Lower leg skin (tissue), 4 donors: ENCODE measurements around the gene ARL14. TPM values are rescaled to one million over a fixed set of nuclear protein-coding genes. Genes with fewer than 3 reads are reported as not detected.

Source experiments
- DNase-seq, 2 donors: peaks; one replicate each; pipeline ENCODE4 v3.0.0-alpha.2; 2019; ENCODE audit warnings: low spot score in 2 of 2
- H3K4me3 ChIP-seq: fragments of 200-600 bp; sonication (generic); 2 replicates; pipeline ENCODE4 v1.5.1; 2017; ENCODE audit warnings: mild to moderate bottlenecking, low read depth; ENCODE audit not compliant: poor library complexity, severe bottlenecking
- POLR2A ChIP-seq, 2 donors: fragments of 450-650 bp; IDR thresholded peaks; one replicate each; pipeline ENCODE4 v1.6.1; 2016 to 2017; ENCODE audit warnings: antibody characterized with exemption in 2 of 2, mild to moderate bottlenecking in 1 of 2, moderate library complexity in 1 of 2
- WGBS, 2 donors: methylation state at CpG; one replicate each; pipeline ENCODE4 v1.1.5; 2018; 5-methylcytosine and 5-hydroxymethylcytosine counted together
- intact Hi-C: fragments of 100-400 bp; cut with DNase I; formaldehyde crosslinking; loops from one replicate; pipeline ENCODE4 v1.15.0; 2023; ENCODE audit warnings: low total_unique reads
- total RNA-seq, 4 donors: library from RNA; depleted of rRNA; stranded (reverse); fragments of >200 nt; gene quantifications; one replicate each; pipeline ENCODE4 v1.1.0, GENCODE V29; 2016
- TF ChIP-seq, protein P1 (sequence below), 3 donors: fragments of 450-650 bp; IDR thresholded peaks; one replicate each; pipeline ENCODE4 v1.5.1; 2016; ENCODE audit warnings: antibody characterized with exemption in 3 of 3, mild to moderate bottlenecking in 3 of 3, moderate library complexity in 2 of 3

Gene ARL14
- total RNA-seq, 4 donors from 2014 or later: 0.49 TPM; not detected in 3

DNA sequence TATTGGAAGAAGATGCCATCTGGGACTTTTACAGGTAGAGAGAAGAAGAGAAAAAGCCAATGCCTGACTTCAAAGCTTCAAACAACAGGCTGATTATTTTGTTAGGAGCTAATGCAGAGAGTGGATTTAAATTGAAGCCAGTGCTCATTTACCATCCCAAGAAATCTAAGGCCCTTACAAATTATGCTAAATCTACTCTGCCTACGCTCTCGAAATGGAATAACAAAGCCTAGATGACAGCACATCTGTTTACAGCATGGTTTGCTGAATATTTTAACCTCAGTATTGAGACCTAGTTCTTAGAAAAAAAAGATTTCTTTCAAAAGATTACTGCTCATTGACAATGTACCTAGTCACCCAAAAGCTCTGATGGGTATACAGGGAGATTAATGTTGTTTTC is 16.2 kb downstream of the ARL14 start:
- no peak for DNase-seq
- TF ChIP-seq POLR2A (IDR thresholded peaks at IDR 0.05): no peak
- TF ChIP-seq, protein P1, sequence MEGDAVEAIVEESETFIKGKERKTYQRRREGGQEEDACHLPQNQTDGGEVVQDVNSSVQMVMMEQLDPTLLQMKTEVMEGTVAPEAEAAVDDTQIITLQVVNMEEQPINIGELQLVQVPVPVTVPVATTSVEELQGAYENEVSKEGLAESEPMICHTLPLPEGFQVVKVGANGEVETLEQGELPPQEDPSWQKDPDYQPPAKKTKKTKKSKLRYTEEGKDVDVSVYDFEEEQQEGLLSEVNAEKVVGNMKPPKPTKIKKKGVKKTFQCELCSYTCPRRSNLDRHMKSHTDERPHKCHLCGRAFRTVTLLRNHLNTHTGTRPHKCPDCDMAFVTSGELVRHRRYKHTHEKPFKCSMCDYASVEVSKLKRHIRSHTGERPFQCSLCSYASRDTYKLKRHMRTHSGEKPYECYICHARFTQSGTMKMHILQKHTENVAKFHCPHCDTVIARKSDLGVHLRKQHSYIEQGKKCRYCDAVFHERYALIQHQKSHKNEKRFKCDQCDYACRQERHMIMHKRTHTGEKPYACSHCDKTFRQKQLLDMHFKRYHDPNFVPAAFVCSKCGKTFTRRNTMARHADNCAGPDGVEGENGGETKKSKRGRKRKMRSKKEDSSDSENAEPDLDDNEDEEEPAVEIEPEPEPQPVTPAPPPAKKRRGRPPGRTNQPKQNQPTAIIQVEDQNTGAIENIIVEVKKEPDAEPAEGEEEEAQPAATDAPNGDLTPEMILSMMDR (IDR thresholded peaks at IDR 0.05): no peak
- H3K4me3 ChIP-seq: no peak overlapping the region
- intact Hi-C loops: no loop called here
- WGBS, 2 donors: 35 to 53% methylated on average over 2 of the region's 2 CpGs

DNA sequence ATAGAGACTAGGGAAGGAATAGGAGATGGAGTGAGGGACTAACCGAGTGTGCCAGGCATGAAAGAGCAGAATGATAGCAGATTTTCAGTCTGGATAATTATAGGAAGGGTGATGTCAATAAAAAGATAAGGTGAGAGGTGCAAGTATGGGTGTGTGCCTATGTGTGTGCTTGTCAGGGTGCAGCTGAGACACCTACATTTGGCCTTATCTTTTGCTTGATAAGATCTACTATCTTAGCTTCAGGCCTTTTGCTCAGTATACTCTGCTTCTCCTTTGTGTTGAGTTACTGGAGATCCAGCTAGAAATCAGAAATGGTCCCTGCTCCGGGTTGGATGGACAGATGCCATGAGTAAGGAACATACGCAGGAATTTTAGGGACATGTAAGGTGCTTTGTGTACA is 17.4 kb downstream of the ARL14 start:
- no peak overlapping the region for H3K4me3 ChIP-seq
- intact Hi-C loops: no loop called here
- TF ChIP-seq, protein P1 (IDR thresholded peaks at IDR 0.05): no peak
- no peak for TF ChIP-seq POLR2A (IDR thresholded peaks at IDR 0.05)
- WGBS, 2 donors: 62 to 71% methylated on average over 3 of the region's 3 CpGs
- DNase-seq: no peak

DNA sequence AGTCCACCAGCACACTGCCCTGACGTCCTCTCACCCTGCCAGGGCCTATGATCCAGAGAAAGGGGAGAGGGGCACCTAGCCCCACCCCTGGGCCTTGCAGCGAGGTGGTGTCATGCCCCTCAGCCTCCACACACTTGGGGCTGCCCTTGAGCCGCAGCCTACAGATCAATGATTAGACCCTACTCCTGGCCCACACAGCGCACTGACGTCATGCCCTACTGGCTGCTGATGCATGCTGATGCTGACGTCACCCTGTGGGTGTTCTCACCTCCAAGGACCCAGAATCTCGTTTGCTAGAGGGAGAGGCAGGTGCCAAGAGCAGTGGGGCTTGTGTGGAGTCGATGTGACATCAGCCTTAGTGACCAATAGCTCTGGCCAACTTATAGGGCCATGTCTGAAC is 18.0 kb downstream of the ARL14 start:
- no peak overlapping the region for H3K4me3 ChIP-seq

DNA sequence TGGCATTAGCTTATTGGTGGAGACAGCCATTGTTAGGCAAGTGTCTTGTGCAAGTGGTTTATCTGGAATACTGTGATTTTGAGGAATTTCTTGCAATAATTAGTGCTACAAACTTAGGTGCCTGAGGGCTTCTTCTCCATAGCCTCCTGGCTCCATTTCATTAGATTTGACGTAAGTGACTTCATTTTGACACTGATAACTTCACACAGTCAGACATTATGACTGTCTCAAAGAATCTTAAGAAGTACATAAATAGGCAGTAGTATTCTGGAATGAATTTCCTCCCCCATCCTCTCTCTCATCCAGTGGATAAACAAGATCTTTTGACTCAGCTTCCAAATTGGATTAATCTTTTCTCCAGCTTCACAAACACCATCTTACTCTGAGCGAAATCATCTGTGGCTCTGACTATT is 19.0 kb downstream of the ARL14 start:
- H3K4me3 ChIP-seq: no peak overlapping the region
- intact Hi-C loops: no loop called here
- WGBS, 2 donors: 63 to 67% methylated on average over 2 of the region's 2 CpGs
- DNase-seq: no peak
- no peak for TF ChIP-seq POLR2A (IDR thresholded peaks at IDR 0.05)
- TF ChIP-seq, protein P1 (IDR thresholded peaks at IDR 0.05): no peak

More for the DNA sequence above, 18.0 kb downstream of the ARL14 start:
- WGBS, 2 donors: 84 to 86% methylated on average over 6 to 8 of the region's 8 CpGs
- no peak for DNase-seq
- TF ChIP-seq, protein P1 (IDR thresholded peaks at IDR 0.05): no peak
- TF ChIP-seq POLR2A (IDR thresholded peaks at IDR 0.05): no peak
- intact Hi-C loops: no loop called here

DNA sequence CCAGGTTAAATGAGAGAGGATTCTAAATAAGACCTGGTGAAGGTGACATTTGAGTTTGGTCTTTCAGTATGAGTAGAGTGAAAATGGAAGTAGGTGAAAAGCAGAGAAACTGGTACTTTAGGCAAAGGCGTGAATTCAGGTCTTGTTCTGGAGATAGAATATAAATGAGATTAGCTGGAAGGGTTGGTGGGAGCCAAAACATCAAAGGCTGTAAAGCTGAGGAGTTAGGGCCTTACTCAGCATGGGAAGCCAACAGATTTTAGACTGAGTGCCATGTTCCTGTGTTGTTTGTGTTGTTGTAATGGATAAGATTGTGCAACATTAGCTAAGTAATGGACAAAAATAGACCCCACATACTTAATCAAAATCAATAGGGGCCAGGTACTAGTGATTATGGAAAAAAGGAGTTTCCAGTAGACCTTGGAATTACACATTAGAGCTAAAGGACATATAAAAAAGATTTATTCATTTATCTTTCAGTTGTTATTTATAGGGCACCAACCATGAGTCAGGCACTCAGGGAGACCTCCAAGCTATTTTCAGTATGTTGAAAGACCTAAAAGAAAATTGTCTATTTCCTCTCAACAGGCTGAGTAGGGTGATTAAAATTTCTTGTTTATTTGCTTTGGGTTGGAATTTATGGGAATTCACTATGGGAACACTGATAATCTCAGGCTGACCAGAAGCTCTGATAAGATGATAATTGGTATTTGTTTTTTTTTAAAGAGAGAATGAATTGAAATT is 20.8 kb downstream of the ARL14 start:
- intact Hi-C loops: no loop called here
- WGBS, 2 donors: 91 to 100% methylated on average over 1 of the region's 1 CpG

More for the DNA sequence above, 20.8 kb downstream of the ARL14 start:
- no peak for TF ChIP-seq POLR2A (IDR thresholded peaks at IDR 0.05)
- TF ChIP-seq, protein P1 (IDR thresholded peaks at IDR 0.05): no peak
- H3K4me3 ChIP-seq: no peak overlapping the region
- DNase-seq: no peak
